HG03097 (cell line): ENCODE results near the gene MBNL2.
A peak's percentile ranks its signal among the peaks of the same experiment; 100 is the strongest.

Source experiments
- ATAC-seq: cut with Tn5 transposase; IDR thresholded peaks from one replicate; pipeline ENCODE4 v1.9.1; 2021; ENCODE audit not compliant: unreplicated experiment, low FRiP score

The MBNL2 gene

DNA sequence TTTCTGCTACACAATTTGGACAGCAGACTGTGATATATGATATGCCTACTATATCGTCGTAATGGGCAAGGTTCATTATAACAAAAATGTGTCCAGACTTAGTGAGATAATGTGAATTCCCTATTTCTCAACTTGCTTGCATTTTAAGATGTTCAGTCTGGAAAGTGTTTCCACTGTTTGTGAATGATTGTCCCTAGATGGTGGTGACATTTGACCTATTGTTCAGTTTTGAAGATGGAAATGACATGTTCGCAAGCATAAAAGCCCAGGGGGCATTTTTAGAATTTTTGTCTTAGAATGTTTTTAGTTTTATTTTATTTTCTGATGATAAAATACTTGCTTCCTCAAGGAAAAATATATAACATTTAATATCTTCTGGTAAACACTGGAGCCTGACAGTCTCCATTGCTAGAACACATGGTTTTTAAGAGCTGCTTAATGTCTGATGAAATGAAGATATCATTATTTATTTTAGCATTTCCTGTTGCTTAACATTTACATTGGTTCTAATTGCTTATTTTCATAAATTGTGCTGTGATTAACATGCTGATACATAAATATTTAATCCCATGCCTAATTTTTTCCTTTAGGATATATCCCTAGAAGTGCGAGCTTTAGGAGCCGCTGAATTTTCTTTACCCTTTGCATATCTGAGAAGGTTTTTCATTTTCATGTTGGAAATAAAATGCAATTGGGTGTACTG lies 27.1 kb downstream of the MBNL2 start:
- ATAC-seq, result no peak

GRCh38 chr13:97249796-97250495 lies 27.8 kb downstream of the MBNL2 start:
- no peak for ATAC-seq

DNA sequence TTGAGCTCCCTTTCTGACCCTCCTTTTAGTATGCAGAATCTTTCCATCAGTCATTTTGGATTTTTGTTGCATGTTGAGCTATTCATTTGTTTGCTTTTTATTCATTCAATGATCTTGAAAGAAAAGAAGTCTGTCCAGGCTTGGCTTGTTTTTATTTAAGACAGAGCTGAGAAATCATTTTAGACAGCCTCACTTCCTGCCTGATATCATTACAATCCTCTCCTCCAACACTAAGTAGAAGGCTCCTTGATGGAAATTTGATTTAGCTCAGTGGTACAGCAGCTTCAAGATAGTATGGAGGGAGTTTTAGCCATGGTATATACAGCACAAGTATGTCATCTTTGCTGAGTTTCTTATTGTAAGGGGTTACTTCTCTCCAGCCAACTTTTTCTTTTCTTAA lies 28.4 kb downstream of the MBNL2 start:
- no peak for ATAC-seq

GRCh38 chr13:97252735-97253134 lies 30.6 kb downstream of the MBNL2 start:
- ATAC-seq, result no peak

DNA sequence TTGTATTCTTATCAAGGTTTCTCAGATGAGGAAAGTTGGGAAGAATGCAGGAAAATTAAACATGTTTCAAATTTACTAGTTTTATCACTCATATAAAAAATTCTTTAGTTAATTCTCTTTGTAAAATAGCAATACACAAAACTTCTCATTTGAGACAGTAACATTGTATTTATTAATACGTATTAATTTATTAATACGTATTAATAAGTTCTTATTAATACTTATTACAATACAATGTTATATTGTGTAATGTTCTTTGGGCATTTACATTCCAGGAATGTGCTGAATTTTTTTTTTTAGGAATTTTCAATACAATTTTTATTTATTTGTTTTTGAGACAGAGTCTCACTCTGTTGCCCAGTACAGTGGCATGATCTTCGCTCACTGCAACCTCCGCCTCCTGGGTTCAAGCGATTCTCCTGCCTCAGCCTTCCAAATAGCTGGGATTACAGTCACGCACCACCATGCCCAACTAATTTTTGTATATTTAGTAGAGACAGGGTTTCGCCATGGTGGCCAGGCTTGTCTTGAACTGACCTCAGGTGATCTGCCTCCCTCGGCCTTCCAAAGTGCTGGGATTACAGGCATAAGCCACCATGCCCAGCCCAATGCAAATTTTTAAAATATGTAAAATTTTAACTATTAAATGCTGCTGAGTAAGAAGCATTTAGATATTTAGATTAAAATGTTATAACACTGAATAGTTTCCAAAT lies 31.6 kb downstream of the MBNL2 start:
- ATAC-seq, result no peak

DNA sequence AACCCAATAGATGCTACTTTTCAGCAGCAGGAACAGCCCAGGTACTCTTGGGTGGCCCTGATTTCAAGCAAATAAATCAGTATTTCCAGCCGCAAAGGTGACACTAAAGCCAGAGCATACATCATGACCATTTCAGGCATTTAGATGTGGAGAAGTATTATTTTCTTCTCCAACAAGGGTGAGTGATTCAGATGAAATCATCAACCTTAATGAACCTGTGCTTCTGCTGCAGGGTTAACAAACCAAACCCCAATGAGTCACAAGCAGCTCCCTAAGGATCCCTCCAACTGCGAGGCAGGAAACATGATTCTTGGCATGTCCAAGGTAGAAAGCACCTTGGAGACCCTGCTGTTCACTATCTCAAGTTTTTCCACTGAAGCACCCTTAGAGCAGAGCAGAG lies 32.7 kb downstream of the MBNL2 start:
- ATAC-seq, result no peak

GRCh38 chr13:97255515-97256021 lies 33.4 kb downstream of the MBNL2 start:
- no peak for ATAC-seq

- ATAC-seq, result no peak
These were observed 34.2 kb downstream of the MBNL2 start for GRCh38 chr13:97256343-97256783.

DNA sequence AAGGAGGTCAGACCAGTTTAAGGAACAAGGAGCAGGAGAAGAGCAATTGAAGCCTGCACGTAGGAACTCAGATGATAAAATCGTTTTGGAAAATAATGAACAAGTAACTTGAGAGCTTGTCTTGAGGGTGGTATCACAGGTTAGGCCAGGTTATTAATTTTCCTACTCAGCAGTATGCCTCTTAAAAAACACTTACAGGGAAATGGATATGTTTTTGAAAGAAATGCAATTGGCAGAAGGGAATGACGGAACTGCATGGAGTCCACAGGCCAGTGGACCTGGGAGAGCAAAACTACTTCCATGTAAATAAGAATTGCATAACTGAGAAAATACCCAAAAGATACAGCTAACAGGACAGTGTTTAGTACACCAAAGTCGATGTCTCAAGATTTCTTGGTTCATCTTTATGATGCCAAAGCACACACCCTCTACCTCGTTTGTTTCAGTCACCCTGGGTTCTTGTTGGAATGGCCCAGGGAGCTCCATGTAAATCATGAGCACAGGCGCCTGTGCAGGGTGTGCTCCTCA lies 35.2 kb downstream of the MBNL2 start:
- ATAC-seq, result no peak

GRCh38 chr13:97257800-97258799 lies 36.0 kb downstream of the MBNL2 start:
- ATAC-seq, result peak; percentile 73

GRCh38 chr13:97258801-97259200 lies 36.7 kb downstream of the MBNL2 start:
- no peak for ATAC-seq

DNA sequence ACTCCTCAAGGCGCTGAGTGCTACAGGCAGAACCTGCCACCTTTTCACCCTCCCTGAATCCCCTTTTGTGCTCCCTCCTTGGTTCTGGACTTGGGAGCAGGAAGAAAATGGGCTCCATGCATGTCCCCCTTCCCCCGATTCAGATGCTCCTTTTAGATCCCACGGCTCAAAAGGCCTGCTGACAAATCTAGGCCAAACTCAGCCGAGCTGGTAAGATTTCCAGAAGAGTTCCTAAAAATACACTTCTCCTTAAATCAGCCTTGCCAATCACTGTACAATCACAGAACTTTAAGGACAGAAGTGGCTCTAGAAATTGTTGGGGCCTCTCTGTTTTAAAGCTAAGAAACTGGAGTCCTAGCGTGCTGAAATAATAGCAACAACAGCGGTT lies 37.3 kb downstream of the MBNL2 start:
- no peak for ATAC-seq

DNA sequence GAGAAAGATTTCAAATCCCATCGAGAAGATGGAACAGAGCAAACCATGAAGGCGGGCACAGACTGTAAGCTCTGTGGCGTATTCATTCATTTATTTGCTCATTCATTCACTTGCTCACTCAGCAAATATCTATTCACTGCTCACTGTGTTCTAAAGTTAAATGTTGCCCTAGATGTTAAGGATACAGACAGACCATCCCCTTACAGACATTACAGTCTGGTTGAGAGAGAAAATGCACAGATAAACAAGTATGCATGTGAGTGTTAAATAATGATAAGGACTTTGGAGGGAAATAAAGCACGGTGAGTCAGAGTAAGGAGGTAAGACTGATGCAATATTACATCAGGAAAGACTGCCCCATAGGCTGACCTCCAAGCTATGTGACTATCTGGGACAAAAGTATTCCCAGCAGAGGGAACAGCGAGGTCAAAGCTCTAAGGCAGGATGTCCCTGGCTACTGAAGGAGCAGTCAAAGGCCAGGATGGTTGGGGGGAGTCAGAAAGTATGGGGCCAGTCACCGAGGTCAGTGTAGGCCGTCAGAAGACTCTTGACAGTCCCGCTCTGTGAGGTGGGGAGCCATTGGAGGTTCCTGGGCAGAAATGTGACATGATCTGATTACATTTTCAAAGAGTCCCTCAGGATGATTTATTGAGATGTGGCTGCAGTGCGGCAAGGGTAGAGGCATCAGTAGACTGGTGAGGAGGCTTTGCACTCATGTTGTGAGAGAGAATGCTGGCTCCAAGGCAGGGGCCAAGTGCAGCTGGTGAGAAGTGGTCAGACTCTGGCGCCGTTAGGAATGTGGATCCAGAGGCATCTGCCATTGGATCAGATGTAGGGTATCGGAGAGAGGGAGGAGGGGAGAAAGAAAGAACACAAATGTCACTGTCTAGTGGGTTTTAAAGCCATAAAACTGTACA lies 37.9 kb downstream of the MBNL2 start:
- no peak for ATAC-seq

DNA sequence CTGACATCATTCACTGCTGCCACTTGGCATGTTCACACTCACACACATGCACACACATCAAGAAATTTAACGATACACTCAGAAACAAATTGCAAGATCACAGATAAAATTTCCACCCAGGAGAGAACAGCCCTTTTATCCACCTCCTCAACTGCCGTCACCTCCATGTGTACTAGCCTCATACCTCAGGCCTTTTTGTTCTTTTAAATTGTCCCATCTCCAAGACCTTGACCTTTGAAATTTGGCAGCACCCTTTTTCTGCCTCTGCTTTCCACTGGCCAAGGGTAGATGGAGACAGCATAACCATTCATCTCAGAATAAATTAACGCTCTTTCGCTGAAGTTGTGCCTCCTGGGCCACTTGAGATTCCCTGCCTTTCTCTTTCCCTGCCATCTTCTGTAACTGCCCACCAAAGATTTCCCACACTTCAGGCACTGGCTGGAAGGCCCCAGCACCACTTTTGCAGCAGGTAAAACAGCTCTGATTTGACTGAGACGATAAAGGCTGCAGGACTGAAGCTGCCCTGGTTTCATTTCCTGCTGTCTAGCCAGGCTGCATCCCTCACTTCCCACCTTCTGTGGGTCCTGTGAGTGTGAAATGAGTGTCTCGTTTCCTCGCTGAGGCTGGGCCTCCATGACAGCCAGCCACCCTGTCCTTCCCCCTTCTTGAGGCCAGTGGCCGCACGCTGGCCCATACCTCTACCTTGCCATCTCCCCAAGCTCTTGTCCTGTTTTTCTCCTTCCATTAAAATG lies 39.3 kb downstream of the MBNL2 start:
- peak; percentile 48 for ATAC-seq

GRCh38 chr13:97262058-97262457 lies 39.9 kb downstream of the MBNL2 start:
- ATAC-seq, result no peak

DNA sequence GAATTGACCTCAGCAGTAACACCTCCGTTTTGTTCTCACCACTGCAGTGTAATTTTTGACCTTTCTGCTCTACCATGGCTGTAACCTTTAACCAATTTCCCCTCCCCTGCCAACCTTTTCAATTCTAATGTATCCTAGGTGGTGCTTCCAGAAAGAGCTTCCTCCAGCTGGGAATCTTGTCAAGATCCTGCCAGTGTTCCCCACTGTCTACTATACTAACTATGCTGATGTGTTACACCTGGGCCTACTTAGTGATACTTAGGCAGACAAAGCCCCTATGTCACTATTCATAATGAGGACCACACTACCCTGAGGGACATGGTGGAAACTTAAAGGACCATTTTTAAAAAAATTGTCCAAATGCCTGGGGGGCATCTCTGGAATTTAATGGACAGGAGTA lies 41.0 kb downstream of the MBNL2 start:
- no peak for ATAC-seq

- ATAC-seq, result no peak
These were observed 42.5 kb downstream of the MBNL2 start for GRCh38 chr13:97264663-97265062.

DNA sequence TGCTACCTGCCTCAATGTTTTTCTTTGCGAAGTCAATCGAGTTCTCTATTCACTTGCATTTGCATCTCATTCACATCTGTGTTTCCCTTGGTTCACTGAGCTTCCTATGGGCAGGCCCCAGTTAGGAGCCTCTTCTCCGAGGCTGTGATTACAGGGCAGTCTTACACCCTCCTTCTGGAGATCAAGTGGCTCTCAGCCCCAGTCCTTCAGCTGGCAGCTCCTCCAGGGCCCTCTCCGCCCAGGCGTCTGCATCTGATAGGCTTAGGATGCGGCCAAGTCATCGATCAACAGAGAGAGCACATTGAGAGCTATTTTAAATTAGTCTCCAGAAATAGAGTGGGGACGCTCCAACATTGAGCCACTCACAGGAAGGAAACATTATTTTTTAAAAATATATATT lies 44.2 kb downstream of the MBNL2 start:
- no peak for ATAC-seq
